GM18861 (cell line): ENCODE measurements around the gene CCND1.
"Not testable (repeated sequence)": the region's sequence is repeated elsewhere in the genome, so short reads cannot be mapped to it uniquely, and the experiment has no call there.

ENCODE experiments used
- ATAC-seq: cut with Tn5 transposase; IDR thresholded peaks from one replicate; pipeline ENCODE4 v1.9.1; 2021; ENCODE audit not compliant: unreplicated experiment

The CCND1 gene

DNA sequence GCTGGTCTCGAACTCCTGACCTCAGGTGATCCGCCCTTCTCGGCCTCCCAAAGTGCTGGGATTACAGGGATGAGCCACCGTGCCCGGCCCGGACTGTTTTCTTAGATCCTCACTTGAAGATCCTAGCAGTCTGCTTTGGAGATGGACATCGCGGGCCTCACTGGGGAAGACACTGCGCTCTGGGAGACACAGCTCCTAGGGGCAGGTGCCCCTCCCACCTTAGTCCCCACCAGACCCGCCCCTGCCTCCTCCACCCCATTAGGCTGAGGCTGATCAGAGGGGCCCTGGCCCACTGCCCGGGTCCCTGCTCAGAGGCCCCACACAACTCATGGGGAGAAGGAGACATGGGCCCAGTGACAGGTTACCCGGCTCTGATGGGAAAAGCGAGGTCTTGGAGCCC, 45.5 kb downstream of the CCND1 start:
- ATAC-seq = no peak

DNA sequence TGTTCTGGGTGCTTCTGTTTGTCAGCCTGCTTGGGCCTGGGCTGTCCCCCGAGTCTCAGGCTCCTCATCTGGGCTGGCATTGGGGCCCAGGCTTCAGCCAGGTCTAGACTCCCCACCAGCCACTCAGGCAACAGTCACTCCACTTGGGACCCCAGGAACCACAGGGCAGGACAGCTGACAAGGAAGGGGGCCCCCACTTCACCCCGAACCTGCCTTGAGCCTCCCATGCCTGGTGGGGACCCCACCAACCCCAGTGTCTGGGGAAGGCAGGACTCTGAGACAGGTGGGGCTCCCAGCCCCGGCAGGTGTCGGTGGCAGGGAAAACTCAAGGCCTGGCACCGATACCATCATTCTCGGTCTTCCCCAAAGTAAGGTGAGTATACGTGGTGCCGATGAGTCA, 45.9 kb downstream of the CCND1 start:
- no peak for ATAC-seq

DNA sequence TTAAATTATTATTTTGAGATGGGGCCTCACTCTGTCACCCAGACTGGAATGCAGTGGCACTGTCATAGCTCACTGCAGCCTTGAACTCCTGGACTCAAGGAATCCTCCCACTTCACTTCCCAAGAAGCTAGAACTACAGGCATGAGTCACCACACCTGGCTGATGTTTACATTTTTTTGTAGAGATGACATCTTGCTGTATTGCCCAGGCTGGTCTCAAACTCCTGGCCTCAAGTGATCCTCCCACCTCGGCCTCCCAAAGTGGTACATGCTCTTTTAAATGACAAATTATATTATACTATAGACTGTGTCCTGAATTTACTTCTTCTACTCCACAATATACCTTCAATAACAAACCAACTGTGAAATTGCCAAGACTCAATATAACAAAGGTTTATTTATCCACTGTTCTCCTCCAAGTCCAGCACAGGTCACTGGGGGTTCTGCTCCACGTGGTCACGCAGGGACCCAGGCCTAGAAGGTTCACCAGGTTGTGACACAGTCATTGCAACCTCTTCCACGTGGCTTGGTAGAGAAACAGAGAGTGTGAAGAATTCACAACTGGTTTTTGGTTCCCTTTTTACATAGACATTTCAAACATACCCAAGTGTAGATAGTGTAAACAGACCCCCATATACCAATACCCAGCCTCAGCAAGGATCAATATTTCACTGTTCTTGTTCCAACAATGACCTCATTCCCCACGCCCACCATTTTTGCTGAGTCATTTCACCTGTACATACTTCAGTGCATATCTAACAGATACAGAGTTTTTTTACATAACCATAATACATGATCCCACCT, 47.2 kb downstream of the CCND1 start:
- not testable (repeated sequence) for ATAC-seq

DNA sequence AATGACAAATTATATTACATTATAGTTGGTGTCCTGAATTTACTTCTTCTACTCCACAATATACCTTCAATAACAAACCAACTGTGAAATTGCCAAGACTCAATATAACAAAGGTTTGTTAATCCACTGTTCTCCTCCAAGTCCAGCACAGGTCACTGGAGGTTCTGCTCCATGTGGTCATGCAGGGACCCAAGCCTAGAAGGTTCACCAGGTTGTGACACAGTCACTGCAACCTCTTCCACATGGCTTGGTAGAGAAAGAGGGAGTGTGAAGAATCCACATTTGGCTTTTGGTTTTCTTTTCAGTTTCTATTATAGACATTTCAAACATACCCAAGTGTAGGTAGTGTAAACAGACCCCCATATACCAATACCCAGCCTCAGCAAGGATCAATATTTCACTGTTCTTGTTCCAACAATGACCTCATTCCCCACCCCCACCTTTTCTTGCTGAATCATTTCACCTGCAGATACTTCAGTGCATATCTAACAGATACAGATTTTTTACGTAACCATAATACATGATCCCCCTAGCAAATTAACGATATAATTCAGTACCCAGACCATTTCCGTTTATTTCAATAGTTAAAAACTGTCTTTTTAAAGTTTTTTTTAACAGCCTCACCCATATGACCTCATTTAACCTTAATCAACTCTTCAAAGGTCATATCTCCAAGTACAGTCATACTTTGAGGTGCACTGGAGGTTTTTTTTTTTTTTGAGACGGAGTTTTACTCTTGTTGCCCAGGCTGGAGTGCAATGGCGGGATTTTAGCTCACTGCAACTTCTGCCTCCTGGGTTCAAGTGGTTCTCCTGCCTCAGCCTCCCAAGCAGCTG, 48.7 kb downstream of the CCND1 start:
- no peak for ATAC-seq

DNA sequence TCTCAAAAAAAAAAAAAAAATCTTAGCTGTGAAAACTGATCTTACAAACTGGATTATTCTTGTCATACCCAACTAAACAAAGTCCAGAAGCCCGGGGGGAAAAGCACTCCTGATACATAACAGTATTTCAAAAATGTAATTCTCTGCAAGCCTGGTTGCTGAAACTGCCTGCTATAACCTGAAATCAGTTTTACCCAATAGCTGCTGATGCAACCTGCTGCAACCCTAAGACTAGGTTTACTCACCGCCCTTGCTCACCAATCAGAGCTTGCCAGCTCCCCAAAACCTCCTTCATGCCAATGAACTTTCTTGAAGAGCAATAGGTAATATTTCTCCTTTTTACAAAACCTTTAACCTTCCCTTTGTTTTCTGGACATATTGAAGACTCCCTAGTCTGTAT, 50.5 kb downstream of the CCND1 start:
- ATAC-seq = no peak

DNA sequence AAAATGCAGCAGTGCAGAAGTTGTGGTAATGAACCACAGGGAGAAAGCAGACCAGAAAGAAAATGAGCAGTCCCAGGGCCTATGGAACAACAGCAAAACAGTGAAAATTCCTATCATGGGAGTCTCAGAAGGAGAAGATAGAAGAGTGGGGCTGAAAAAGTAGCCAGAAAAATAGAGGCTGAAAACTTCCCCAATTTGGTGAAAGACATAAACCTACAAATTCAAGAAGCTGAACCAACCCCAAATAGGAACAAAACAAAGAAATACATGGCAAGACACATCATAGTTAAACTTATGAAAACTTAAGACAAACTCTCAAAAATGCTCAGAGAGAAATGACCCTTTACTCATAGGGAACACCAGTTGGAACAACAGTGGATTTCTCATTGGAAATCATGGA, 51.5 kb downstream of the CCND1 start:
- ATAC-seq = no peak

DNA sequence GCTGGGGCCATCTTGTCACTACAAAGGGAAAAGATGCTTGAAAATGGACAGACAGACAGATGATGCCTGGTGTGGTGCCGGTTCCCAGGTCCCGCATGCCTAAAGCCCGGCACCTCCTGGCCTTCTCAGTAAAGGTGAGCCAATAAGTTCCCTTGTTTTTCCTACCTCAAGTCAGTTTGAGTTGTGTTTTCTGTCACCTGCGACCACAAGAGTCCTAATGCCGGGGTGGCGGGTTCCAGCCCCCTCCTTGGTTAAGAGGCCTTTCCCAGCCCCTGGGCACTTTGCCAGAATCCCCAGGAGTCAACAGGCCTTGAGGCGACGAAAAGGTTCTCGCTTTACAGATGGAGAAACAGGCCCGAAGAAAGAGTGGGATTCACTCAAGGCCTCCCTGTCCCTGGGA, 53.8 kb downstream of the CCND1 start:
- no peak for ATAC-seq

DNA sequence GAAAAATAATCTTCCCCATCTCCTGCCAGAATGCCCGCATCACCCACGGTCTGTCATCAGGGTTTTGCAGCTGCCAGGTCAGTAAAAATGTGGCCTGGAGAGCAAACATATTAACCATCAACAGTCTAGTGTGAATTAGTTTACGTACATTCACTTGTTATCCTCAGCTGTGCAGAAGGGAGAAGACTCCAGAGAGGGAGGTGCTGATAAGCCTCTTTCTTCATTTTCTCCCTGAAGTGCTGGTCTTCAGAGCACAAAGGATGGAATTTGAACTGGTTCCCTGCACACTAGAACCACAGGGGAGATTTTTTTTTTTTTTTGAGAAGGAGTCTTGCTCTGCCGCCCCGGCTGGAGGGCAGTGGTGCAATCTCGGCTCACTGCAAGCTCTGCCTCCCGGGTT, 54.6 kb downstream of the CCND1 start:
- ATAC-seq = no peak

DNA sequence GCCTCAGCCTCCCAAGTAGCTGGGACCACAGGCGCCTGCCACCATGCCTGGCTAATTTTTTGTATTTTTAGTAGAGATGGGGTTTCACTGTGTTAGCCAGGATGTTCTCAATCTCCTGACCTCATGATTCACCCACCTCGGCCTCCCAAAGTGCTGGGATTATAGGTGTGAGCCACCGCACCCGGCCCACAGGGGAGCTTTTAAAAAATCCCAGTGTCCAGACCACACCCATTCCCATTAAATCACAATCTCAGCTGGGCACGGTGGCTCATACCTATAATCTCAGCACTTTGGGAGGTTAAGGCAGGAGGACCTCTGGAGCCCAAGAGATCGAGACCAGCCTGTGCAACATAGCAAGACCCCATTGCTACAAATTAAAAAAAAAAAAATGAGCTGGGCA, 55.0 kb downstream of the CCND1 start:
- not testable (repeated sequence) for ATAC-seq

DNA sequence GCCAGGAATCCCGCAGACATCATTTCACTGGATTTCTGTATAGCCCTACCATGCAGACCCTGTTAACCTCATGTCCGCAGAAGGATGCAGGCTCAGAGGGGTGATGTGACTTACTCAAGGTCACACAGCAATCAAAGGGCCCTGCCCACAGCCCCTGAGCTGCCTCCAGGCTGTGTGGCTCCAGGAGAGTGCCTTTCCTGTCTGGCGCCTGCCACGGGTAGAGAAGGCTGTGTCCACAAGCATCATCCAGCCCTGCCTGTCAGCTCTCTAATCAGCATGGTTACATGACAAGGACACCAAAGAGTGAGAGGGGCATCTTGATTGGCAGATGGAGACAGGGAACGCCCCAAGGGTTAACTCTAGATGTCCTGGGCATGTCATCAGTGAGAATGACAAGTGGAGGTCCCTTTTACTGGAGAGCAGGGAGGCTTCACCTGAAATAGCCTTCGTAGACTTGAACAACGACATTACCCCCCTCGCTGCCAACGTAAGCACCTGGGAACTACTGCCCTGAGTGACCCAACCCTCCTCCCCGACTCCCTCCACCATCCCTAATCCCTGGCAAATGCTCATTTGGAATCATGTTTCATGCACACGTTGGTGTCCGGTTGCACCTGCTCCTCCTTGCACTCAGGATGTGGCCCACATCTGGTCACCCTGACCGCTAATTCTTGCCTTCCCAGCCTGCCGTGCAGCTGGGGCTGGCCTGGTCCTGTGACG, 56.0 kb downstream of the CCND1 start:
- no peak for ATAC-seq

DNA sequence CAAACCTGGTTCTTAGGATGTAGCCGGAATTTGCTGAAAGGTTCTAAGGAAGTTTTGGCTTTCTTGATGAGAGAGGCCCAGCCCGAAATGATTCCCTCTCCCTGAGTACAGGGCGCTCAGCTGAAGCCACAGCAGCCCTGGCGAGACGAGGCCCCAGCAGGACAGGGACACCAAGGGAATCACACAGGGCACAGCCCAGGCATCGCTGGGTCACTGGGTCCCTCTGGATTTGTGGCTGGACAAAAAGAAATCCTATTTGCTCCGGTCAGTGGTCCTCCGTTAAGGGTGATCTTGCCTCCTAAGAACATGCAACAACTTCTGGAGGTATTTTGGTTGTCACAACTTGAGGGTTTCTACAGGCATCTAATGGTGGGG, 56.5 kb downstream of the CCND1 start:
- no peak for ATAC-seq

DNA sequence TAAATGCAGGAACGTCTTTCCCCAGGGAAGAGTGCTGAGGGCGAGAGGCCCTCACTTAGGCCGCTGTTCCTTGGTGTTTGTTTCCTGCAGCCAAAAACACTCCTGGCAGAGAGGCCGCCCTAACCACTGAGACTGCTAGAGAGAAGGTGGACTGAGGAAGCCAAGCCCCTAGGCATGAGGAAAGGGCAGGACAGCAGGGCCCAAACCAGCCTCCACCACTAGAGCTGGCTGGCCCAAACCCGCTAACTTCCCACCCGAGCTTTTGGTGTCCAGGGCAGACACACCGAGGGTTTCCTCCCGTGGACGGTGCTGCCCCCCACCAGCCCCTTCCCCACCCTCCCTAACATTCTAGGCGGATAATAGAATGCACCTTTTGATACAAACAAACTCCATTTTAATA, 56.9 kb downstream of the CCND1 start:
- ATAC-seq = no peak

DNA sequence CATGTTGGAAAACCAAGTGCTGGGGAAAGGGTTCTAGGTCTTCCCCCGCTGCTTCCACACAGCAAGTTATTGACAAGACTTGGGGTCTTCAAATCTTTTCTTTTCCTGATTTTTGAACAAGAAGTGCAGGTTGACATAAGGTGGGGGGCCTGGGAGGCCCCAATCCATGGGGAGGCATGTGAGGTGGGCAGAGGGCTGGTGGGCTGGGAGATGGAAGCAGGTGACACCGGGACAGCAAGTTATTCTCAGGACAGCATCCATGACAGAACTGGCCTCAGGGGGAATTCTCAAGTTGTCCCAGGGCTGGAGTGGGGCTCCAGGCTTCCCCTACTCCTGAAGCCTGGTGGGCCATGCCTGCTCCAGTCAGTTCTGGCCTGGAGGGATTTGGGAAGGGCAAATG, 57.4 kb downstream of the CCND1 start:
- ATAC-seq = no peak

DNA sequence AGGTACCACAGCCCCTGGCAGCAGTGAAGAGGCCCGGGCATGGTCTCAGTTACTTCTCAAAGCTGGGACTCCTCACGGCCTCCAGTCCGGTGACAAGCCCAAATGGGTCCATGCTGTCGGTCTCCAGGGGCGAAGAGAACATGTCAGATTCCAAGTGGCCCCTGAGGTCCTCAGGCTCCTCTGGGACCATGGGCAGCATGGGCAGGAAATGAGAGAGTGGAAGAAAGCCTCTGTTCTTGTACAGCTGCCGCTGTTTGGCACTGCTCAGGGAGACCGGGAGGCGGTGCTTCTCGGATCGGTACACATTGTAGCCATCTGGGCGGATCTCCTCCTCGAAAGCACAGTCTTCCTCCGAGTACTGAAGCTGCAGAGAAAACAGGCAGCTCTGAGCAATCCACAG, 58.3 kb downstream of the CCND1 start:
- ATAC-seq = no peak

DNA sequence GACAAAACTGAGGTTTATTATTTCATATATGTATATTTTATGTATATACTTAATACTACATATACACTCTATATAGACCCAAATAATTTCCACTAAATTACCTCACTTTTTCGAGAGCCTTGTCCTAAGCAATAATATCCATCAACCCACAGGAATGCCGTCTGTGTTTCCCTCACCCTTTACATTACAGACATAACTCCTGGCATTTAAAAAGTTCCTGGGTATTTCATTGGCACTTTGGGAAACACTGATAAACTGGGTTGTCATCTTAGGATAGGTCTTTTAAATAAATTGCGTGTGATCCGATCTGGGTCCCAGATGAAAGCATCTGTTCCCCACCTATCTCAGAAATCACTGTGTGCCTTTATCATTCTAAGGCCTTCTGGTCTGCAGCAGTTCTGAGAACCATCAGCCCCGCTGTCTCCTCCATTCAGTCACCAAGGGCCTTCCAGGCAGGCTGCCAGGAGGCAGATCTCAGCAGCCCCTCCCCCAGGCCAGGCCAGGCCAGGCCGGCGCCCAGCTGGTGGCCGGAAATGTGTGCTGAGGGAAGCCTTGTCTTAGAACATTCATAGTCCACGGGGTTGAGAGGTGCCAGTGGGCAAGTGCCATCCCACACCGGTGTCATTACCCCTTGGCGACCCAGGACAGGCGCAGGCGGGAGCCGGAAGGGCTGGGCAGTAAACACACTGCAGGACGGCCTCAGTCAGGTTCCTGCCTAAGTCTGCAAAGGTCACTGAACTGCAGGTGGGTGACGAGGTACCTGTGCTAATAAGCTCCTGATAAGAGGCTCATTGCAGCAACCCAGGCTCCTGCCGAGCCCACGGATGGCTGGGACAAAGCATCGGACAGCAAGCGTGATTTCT, 59.6 kb downstream of the CCND1 start:
- ATAC-seq = no peak

DNA sequence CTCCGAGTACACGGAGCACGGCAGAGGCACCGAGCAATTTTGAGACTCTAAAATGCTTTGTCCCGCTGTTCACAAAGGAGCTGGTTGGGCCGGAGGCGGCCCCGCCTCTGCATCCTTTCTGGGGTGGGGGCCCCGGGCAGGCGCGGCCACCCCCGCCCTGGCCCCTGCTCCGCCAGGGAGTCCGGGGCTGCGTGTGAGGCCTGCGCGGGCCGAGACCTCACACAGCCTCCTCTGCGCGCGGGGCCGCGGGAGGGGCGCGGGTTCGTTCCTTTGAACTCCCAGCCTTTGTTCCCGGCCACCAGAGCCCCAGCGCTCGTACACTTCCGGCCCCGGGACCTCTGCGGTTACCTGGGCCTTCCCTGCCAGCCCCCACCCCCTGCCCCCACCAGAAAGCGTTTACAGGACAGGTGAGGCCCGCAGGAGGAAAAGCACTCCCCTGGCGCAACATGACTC, 61.3 kb downstream of the CCND1 start:
- ATAC-seq = no peak

DNA sequence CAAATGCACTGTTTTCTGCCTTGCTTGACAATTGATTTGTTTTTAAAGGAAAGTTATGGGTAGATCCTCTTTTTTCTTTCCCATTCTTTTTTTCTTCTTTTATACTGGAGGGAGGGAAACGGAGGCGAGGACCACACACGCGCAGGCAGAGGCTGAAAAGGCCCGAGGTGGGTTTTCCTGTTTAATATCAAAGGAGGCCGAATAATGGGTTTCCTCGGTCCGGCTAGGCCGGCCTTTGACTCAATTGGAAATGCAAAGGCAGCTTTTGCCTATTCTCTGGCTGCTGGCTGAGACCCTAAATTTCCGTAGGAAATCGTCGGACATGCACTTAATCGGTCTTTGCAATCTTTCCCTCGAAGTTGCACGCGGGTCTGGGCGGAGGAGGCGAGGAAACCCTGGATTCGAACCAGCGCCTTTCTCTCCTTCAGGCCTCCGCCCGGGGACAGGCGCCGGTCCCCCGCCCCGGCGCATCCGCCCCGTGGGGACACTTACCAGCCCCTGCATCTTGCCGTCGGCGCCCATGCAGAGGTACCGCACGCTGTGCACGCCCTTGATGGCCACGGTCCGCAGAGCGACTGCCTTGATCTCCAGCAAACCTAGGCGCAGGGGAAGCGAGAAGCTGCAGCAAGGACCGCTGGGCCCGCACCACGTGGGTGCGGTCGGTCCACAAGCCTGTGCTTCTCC, 62.0 kb downstream of the CCND1 start:
- ATAC-seq = no peak

DNA sequence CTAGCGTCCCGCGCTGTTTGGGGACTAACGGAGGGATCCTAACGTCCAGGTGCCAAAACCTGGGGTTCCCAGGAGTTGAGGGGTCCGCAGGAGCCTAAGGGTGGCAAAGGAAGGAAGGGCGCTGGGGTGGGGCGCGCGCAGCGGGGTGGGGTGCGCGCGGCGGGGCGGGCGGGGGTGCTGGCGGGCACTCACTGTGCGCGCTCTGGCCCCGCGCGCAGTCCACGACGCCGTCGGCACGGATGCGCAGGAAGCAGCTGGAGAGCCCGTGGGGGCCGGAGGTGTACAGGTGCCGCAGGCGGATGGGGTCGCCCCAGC, 62.5 kb downstream of the CCND1 start:
- ATAC-seq = no peak
